HepG2 (cell line): ENCODE results near the gene UBE2D4. TPM values are rescaled to one million over a fixed set of nuclear protein-coding genes. Genes with fewer than 3 reads are reported as not detected.

Experiments
- CENPX ChIP-seq: sonication (generic); formaldehyde crosslinking; IDR thresholded peaks from 2 replicates; pipeline ENCODE4 v1.9.0; 2021; ENCODE audit warnings: mild to moderate bottlenecking, missing genetic modification reagents, moderate library complexity
- RERE ChIP-seq: IDR thresholded peaks from 2 replicates; pipeline ENCODE4 v1.6.1; 2016; ENCODE audit warnings: low read depth, missing genetic modification reagents, missing compliant biosample characterization
- SRY ChIP-seq: sonication (generic); formaldehyde crosslinking; IDR thresholded peaks from 2 replicates; pipeline ENCODE4 v1.8.0; 2022; ENCODE audit warnings: mild to moderate bottlenecking, missing genetic modification reagents
- SSRP1 ChIP-seq: IDR thresholded peaks from 2 replicates; pipeline ENCODE4 v1.6.1; 2016; ENCODE audit warnings: control low read depth
- ZNF790 ChIP-seq: sonication (generic); formaldehyde crosslinking; IDR thresholded peaks from 2 replicates; pipeline ENCODE4 v1.8.0; 2022; ENCODE audit warnings: missing genetic modification reagents, mild to moderate bottlenecking, borderline replicate concordance
- polyA plus RNA-seq, 8 experiments: library from polyadenylated mRNA; depleted of rRNA in 3 of 8; stranded (reverse) in 7 of 8; unstranded in 1 of 8; fragments of >200 nt; fragmentation: Illumina TruSeq in 4 of 8; extraction: Trizol in 4 of 8; gene quantifications; 2 replicates each; pipeline versions ENCODE4 v1.2.1 to v1.2.3, GENCODE V29; 2011 to 2016; ENCODE audit warnings: low read depth in 4 of 8, missing spikeins in 1 of 8, mixed read lengths in 1 of 8; ENCODE audit not compliant: insufficient read depth in 1 of 8
- total RNA-seq, 5 experiments: library from RNA; depleted of rRNA; stranded (reverse); fragments of >200 nt; fragmentation: Illumina TruSeq; extraction: Trizol; gene quantifications; 2 replicates each; pipeline ENCODE4 v1.2.3, GENCODE V29; 2016; ENCODE audit warnings: low read depth in 1 of 5
- TF ChIP-seq, protein P1 (sequence below): sonication (generic); formaldehyde crosslinking; IDR thresholded peaks from 2 replicates; pipeline ENCODE4 v1.5.0; 2020; ENCODE audit warnings: mild to moderate bottlenecking, missing genetic modification reagents, borderline replicate concordance
- TF ChIP-seq, protein P2 (sequence below): sonication (generic); formaldehyde crosslinking; IDR thresholded peaks from 2 replicates; pipeline ENCODE4 v1.8.1; 2022; ENCODE audit warnings: low read depth, mild to moderate bottlenecking, missing genetic modification reagents
- TF ChIP-seq, protein P3 (sequence below): sonication (generic); formaldehyde crosslinking; IDR thresholded peaks from 2 replicates; pipeline ENCODE4 v1.4.0; 2020; ENCODE audit warnings: missing genetic modification reagents

Gene UBE2D4
- total and polyA plus RNA-seq, 2 of the 13 experiments (the other 11 are each of a cell fraction or from before 2014, with no cell fraction given): 9.9 to 16.0 TPM

DNA sequence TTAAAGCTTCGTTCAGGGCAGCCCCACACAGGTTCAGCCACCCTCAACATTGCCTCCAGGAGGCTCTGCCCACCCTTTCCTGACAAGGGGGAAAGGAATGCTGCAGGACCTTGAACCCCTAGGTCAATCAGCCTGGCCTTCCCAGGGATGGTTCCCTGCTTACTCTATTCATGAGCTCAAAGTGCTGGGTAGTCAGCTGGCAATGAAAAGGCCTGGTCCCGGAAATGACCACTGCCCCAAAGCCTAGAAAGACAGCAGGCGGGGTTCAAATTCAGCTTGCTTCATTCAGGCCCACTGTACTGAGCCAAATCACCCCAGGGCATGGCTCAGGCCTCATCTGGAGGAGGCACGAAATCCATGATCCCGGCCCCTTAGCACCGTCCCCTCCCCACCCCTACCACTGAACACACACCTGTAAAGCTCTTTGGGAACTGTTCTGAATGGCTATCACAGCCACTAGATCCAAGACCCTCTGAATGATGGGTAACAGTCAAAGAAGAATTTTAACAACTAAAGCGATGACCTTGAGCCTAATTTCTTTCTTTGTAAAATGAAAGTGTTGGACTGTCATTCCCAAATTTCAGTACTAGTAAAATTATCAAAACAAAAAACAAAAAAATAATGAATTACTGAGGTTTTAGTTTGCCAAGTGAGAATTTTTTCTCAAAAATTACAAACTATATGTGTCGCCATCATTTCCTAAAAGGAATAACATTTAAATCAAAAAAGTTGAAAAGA, 20.9 kb upstream of the UBE2D4 start (continued):
- TF ChIP-seq, protein P1, sequence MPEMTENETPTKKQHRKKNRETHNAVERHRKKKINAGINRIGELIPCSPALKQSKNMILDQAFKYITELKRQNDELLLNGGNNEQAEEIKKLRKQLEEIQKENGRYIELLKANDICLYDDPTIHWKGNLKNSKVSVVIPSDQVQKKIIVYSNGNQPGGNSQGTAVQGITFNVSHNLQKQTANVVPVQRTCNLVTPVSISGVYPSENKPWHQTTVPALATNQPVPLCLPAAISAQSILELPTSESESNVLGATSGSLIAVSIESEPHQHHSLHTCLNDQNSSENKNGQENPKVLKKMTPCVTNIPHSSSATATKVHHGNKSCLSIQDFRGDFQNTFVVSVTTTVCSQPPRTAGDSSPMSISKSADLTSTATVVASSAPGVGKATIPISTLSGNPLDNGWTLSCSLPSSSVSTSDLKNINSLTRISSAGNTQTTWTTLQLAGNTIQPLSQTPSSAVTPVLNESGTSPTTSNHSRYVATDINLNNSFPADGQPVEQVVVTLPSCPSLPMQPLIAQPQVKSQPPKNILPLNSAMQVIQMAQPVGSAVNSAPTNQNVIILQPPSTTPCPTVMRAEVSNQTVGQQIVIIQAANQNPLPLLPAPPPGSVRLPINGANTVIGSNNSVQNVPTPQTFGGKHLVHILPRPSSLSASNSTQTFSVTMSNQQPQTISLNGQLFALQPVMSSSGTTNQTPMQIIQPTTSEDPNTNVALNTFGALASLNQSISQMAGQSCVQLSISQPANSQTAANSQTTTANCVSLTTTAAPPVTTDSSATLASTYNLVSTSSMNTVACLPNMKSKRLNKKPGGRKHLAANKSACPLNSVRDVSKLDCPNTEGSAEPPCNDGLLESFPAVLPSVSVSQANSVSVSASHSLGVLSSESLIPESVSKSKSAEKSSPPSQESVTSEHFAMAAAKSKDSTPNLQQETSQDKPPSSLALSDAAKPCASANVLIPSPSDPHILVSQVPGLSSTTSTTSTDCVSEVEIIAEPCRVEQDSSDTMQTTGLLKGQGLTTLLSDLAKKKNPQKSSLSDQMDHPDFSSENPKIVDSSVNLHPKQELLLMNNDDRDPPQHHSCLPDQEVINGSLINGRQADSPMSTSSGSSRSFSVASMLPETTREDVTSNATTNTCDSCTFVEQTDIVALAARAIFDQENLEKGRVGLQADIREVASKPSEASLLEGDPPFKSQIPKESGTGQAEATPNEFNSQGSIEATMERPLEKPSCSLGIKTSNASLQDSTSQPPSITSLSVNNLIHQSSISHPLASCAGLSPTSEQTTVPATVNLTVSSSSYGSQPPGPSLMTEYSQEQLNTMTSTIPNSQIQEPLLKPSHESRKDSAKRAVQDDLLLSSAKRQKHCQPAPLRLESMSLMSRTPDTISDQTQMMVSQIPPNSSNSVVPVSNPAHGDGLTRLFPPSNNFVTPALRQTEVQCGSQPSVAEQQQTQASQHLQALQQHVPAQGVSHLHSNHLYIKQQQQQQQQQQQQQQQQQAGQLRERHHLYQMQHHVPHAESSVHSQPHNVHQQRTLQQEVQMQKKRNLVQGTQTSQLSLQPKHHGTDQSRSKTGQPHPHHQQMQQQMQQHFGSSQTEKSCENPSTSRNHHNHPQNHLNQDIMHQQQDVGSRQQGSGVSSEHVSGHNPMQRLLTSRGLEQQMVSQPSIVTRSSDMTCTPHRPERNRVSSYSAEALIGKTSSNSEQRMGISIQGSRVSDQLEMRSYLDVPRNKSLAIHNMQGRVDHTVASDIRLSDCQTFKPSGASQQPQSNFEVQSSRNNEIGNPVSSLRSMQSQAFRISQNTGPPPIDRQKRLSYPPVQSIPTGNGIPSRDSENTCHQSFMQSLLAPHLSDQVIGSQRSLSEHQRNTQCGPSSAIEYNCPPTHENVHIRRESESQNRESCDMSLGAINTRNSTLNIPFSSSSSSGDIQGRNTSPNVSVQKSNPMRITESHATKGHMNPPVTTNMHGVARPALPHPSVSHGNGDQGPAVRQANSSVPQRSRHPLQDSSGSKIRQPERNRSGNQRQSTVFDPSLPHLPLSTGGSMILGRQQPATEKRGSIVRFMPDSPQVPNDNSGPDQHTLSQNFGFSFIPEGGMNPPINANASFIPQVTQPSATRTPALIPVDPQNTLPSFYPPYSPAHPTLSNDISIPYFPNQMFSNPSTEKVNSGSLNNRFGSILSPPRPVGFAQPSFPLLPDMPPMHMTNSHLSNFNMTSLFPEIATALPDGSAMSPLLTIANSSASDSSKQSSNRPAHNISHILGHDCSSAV (CRISPR knock-in tag): no peak
- TF ChIP-seq, protein P2, sequence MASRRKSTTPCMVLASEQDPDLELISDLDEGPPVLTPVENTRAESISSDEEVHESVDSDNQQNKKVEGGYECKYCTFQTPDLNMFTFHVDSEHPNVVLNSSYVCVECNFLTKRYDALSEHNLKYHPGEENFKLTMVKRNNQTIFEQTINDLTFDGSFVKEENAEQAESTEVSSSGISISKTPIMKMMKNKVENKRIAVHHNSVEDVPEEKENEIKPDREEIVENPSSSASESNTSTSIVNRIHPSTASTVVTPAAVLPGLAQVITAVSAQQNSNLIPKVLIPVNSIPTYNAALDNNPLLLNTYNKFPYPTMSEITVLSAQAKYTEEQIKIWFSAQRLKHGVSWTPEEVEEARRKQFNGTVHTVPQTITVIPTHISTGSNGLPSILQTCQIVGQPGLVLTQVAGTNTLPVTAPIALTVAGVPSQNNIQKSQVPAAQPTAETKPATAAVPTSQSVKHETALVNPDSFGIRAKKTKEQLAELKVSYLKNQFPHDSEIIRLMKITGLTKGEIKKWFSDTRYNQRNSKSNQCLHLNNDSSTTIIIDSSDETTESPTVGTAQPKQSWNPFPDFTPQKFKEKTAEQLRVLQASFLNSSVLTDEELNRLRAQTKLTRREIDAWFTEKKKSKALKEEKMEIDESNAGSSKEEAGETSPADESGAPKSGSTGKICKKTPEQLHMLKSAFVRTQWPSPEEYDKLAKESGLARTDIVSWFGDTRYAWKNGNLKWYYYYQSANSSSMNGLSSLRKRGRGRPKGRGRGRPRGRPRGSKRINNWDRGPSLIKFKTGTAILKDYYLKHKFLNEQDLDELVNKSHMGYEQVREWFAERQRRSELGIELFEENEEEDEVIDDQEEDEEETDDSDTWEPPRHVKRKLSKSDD (CRISPR knock-in tag): no peak
- TF ChIP-seq RERE (CRISPR knock-in tag): no peak
- no peak for TF ChIP-seq CENPX
- no peak; the same call in 1 of the 2 replicates for TF ChIP-seq SSRP1 (CRISPR knock-in tag)
- TF ChIP-seq, protein P3, sequence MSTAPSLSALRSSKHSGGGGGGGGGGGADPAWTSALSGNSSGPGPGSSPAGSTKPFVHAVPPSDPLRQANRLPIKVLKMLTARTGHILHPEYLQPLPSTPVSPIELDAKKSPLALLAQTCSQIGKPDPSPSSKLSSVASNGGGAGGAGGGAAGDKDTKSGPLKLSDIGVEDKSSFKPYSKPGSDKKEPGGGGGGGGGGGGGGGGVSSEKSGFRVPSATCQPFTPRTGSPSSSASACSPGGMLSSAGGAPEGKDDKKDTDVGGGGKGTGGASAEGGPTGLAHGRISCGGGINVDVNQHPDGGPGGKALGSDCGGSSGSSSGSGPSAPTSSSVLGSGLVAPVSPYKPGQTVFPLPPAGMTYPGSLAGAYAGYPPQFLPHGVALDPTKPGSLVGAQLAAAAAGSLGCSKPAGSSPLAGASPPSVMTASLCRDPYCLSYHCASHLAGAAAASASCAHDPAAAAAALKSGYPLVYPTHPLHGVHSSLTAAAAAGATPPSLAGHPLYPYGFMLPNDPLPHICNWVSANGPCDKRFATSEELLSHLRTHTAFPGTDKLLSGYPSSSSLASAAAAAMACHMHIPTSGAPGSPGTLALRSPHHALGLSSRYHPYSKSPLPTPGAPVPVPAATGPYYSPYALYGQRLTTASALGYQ (CRISPR knock-in tag): peak; percentile 74; the same call in 1 of the 2 replicates
- no peak for TF ChIP-seq ZNF790 (CRISPR knock-in tag)
- TF ChIP-seq SRY: no peak; the same call in 1 of the 2 replicates
